OCI-LY7 (cell line): ENCODE data around the gene BBS4.
"Not testable (repeated sequence)": the region's sequence is repeated elsewhere in the genome, so short reads cannot be mapped to it uniquely, and the experiment has no call there.

Experiments
- EZH2phosphoT487 ChIP-seq: fragments of 200-600 bp; sonication (generic); IDR thresholded peaks from 2 replicates; pipeline ENCODE4 v1.6.1; 2018; ENCODE audit warnings: low read depth, borderline replicate concordance, mild to moderate bottlenecking, mixed run types, antibody characterized with exemption, low read length, moderate library complexity, mixed read lengths
- TF ChIP-seq, protein P1 (sequence below): fragments of 200-600 bp; sonication (generic); conservative IDR thresholded peaks from 2 replicates; pipeline ENCODE4 v1.5.1; 2014; ENCODE audit warnings: mild to moderate bottlenecking, antibody characterized with exemption, low read length, moderate library complexity, mixed read lengths

DNA sequence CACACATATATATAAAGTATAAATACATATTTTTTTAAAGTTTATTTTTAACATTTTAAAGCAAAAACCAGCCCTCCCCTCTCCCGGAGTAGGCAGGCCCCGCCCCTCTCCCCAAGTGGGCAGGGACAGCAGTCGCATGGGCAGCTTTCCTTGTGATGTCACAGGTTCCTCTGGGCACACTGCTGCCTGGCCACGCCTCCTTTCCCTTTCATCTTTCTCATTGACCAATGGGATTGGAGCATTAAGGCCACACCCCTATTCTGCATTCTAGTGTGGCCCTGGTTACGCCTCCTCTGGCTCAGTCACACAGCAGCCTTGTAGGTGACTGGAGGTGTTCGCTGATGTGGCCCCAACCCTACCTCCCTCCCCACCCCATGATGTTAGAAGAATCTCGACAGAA, 31.6 kb upstream of the BBS4 start, which contains the start of gene GOLGA6B:
- TF ChIP-seq, protein P1, sequence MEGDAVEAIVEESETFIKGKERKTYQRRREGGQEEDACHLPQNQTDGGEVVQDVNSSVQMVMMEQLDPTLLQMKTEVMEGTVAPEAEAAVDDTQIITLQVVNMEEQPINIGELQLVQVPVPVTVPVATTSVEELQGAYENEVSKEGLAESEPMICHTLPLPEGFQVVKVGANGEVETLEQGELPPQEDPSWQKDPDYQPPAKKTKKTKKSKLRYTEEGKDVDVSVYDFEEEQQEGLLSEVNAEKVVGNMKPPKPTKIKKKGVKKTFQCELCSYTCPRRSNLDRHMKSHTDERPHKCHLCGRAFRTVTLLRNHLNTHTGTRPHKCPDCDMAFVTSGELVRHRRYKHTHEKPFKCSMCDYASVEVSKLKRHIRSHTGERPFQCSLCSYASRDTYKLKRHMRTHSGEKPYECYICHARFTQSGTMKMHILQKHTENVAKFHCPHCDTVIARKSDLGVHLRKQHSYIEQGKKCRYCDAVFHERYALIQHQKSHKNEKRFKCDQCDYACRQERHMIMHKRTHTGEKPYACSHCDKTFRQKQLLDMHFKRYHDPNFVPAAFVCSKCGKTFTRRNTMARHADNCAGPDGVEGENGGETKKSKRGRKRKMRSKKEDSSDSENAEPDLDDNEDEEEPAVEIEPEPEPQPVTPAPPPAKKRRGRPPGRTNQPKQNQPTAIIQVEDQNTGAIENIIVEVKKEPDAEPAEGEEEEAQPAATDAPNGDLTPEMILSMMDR = not testable (repeated sequence)
- TF ChIP-seq EZH2phosphoT487 = not testable (repeated sequence)
